ENCODE measurements around the gene PRR23C.

PRR23C gene

DNA sequence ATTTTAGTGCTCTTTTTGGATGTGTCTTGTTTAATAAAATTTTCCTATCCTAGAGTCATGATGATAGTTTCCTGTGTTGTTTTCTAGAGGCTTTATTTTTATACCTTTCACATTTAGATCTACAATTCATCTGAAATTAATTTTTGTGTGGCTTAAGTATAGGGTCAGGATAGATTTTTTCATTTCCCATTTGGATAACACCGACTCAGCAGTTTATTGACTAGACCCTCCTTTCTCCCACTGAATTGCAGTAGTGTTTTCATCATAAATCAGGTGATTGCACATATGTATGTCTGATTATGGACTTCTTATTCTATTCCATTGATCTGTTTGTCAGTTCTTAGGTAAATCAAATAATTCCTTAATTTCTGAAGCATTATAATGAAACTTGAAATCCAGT, 49.0 kb downstream of the PRR23C start:
- no peak for DNase-seq

Data from CD4-positive, alpha-beta T cell treated with Interleukin-1 beta for 1 hour (primary cell).